Fibroblast of upper back skin (primary cell): ENCODE measurements around the gene HSD17B7.
"Not testable (repeated sequence)": the region's sequence is repeated elsewhere in the genome, so short reads cannot be mapped to it uniquely, and the experiment has no call there.

Experiments used
- DNase-seq: peaks from one replicate; pipeline ENCODE4 v3.0.0-alpha.2; 2013

The HSD17B7 gene

DNA sequence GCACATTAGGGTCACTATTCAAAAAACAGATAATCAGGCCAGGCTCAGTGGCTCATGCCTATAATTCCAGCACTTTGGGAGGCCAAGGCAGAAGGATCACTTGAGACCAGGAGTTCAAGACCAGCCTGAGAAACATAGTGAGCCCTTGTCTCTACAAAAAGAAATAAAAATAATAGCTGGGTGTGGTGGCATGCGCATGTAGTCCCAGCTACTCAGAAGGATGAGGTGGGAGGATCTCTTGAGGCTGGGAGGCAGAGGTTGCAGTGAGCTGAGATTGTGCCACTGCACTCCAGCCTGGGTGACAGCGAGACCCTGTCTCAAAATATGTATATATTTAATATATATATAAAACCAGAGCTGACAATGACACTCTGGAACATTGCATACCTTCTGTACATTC is 21.9 kb downstream of the HSD17B7 start:
- DNase-seq = not testable (repeated sequence)

- not testable (repeated sequence) for DNase-seq
Measured at GRCh38 chr1:162818136-162818535, 27.6 kb downstream of the HSD17B7 start.

- not testable (repeated sequence) for DNase-seq
Measured at GRCh38 chr1:162818666-162819065, 28.2 kb downstream of the HSD17B7 start.

DNA sequence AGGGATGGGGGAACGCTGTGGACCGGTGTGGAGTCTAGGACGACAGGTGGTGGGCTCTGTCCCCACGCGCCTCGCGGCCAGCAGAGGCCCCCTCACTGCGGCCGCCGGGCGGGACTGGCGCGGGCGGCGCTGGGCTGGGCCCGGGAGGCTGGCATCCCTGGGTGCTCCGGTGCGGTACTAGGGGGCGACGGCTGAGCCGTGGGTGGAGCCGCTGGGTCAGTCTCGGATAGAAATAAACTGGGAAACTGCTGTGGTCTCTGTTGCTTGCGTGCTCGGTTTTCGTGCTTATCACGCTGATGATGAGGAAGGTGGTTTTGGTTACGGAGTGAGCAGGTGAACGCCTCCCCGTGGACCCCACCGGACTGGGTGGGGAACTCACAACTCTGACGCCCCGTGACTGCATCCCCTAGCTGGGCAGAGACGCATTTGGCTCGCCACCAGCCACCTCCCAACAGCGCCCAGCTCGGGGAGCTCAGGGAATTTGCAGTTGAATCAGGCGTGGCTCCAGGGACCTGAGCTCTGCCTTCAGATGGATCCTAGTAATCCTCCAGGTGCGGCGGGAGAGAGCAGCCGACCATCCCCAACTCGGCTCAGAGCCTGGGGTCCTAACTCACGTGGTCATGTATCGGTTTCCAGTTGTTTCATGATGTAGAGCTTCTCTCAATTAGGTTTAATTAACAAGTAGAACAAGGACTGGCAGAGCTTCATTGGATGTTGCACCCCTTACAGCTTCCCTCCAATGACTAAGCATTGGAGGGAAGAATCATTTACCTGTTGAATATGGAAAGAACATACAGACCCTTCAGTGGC is 32.1 kb downstream of the HSD17B7 start:
- no peak for DNase-seq

DNA sequence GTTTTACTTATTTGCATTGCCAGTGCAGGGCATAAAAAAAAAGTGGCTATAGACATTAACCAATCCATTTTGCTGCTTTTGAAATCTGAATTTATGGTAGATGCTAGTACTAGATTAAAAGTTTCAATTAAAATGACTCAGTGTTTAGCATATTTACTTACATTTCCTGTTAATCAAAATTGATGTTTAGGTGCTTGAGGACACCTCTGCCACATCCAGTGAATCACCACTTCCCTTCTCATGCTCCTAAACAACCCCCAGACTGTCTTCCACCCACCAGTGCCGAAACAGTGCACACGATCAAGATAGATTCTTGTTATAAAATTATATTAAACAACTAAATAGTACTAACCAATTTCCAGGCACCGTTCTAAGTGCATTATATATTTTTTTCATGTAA is 32.7 kb downstream of the HSD17B7 start:
- DNase-seq = no peak

- no peak for DNase-seq
Measured at GRCh38 chr1:162823771-162824525, 33.4 kb downstream of the HSD17B7 start.

DNA sequence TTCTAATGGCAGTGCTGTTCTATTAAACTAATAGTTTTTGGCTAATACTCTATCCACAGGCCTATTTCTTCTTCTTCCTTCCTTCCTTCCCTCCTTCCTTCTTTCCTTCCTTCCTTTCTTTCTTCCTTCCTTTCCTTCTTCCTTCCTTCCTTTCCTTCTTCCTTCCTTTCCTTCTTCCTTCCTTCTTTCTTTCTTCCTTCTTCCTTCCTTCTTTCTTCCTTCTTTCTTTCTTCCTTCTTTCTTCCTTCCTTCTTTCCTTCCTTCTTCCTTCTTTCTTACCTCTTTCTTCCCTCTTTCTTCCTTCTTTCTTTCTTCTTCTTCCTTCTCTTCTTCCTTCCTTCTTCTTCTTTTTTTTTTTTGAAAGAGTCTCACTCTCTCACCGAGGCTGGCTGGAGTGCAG is 38.8 kb downstream of the HSD17B7 start:
- DNase-seq = no peak

DNA sequence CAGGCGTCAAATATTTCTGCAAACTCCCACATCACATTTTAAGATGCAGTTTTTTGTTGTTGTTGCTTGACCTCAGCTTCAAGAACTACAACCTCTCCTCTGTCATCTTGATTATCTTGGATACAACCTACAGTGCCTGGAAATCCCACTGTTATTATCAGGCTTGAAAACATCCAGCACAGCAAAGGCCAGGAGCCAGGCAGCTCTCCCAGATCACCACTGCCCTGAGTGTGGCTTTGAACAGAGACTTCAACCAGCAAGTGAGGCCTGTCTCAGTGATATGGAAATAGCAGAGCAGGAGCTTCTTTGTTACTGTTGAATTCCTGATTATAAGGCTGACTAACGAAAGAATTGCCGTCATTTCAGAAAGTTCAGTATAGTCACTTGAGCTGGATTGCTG is 42.0 kb downstream of the HSD17B7 start:
- DNase-seq = no peak

- DNase-seq = peak; percentile 54
Measured at GRCh38 chr1:162835157-162835899, 44.8 kb downstream of the HSD17B7 start.

- no peak for DNase-seq
Measured at GRCh38 chr1:162838863-162839262, 48.4 kb downstream of the HSD17B7 start.

DNA sequence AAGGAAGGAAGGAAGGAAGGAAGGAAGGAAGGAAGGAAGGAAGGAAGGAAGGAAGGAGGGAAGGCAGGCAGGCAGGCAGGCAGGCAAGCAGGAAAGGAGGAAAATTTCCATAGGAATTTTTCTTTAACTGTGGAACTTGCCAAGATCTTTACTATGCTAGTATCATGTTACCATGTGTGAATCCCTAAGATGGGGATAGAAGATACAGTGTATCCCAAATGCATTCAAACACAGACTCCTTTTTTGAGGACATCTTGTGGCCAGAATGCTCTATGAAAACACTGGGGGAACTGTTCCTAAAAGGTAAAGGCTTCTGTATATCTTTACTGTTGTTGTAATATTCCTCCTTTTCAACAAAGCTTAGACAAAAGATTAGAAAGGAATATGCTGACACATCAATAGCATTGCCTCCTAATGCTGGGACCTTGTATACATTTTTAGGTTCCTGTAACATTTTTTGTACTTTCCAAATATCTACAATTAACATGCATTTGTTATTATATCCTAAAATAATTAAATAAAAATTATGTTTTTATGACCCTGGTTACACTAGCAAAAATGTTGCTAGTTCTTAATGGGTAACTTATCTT is 49.8 kb downstream of the HSD17B7 start:
- peak; percentile 18 for DNase-seq

DNA sequence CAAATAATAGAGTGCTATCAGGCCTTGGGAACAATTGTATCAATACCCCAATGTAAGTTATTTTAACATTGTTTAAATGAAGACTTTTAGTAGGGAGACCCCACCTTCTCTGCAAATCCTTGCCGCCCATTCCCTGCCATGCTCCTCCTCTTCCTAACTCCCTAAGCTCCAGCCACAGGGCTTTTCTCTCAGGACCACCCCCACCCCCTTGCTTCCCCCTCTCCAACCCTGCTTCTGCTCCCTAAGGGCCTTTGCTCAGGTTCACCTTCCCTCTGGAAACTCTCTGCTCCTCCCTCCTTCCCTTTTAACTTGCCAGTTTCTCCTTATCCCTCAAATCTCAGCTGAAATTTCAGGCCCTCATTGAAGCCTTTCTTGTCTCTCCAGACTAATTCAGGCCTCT is 53.7 kb downstream of the HSD17B7 start:
- no peak for DNase-seq

DNA sequence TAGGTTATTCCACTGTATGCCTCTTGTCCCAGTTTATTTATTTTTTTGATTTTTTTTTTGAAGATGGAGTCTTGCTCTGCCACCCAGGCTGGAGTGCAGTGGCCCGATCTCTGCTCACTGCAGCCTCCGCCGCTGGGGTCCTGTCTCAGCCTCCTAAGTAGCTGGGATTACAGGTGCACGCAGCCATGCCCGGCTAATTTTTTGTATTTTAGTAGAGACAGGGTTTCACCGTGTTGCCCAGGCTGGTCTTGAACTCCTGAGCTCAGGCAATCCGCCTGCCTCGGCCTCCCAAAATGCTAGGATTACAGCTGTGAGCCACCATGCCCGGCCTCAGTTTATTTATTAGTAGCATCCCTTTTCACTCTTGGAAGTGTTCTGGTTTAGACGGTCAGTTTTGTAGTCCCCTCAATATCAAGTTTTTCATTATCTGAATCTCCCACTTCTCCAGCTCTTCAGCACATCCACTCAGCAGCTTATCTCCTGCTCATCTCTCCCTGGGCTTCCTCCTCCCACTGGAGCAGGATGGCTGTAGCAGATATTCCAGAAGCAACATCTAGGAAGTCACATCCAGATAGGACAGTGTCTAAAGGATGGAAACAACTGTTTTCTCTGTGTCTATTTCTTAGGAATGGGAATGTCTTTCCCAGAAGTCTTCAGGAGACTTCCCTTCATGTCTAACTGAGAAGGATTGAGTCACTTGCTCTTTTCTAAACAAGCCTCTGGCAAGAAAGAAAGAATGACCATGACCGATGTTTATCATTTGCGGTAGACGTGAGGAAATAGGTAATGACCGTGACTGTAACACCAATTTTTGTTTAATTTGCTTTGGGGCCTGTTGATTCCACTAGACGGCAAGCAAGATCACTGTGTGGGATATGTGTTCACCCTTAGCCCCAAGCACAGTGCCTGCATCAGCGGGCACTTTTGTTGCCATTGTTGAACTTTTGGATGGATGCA is 56.0 kb downstream of the HSD17B7 start:
- DNase-seq = peak; percentile 22

DNA sequence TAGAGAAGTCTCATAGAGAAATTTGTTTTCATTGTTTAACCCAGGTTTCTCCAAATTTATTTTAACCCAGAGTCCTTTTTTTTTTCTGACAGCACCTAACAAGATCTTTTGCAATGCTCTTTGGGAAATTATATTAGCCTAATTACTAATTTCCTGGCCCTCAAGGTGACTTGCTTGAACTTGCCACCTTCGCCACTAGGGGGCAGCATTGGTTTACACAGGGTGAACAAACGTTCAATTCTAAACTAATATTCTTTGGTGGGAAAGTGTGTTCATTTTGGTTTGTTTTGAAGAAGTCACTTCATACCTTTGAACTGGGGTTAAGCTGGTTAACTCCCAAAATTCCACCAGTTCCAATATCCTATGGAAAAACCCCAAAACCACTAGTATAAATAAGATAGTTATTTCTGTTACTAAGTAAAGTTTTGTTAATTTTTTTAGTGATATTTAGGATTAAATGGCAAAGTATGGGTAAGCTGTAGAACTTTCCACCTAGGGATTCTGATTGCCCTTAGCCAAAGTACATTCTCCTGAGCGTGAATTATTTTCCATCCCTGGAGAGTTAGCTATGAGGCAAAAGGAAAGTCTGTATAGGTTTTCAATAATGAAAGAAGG is 57.4 kb downstream of the HSD17B7 start:
- peak; percentile 68 for DNase-seq

DNA sequence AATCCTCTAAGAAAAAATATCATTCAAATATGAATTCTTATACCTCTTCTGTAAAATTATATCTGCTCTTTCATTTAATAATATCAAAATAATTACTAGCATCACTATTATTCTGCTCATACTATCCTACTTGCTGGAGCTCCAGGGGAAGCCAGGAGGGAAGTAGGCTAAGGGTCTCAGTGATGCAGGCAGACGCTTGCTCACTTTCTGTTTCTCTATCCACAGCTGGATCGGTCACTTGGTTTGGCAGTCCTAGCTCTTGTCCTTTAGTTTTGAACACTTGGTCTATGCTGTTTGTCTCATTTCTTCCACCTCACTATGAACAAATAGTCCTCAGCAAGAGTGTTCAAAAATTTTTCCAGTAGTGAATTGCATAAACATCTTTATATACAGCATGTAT is 59.2 kb downstream of the HSD17B7 start:
- DNase-seq = no peak

- no peak for DNase-seq
Measured at GRCh38 chr1:162851341-162851740, 60.8 kb downstream of the HSD17B7 start.

- DNase-seq = peak; percentile 77
Measured at GRCh38 chr1:162854245-162854882, 63.9 kb downstream of the HSD17B7 start.

GRCh38 chr1:162855461-162856150 is 65.1 kb downstream of the HSD17B7 start:
- DNase-seq = peak; percentile 49

GRCh38 chr1:162856260-162856659 is 65.8 kb downstream of the HSD17B7 start:
- peak; percentile 93 for DNase-seq

DNA sequence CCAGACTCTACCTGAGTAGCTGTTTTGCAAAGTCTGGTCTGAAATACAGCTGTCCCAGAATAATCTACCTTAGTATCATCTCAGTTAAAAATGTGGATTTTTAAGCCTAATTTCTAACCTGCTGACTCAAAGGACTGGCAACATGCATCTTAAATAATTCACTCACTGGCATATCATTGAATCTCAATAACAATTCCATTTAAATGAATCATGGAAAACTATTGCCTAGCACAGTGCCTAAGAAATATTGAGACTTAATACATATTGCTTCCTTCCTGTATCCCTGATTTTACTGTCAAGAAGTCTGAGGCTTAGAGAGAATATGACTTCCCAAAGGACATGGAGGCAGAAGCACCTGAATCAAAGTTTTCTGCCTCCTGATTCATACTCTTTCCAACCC is 67.3 kb downstream of the HSD17B7 start:
- peak; percentile 46 for DNase-seq
